Measurements from ENCODE around the gene CABS1. TPM values are rescaled to one million over a fixed set of nuclear protein-coding genes. Genes with fewer than 3 reads are reported as not detected.
A peak's percentile ranks its signal among the peaks of the same experiment; 100 is the strongest.

The CABS1 gene
- total and polyA plus RNA-seq, 10 of the 15 experiments (the other 5 are each of a cell fraction or from before 2014, with no cell fraction given): not detected

DNA sequence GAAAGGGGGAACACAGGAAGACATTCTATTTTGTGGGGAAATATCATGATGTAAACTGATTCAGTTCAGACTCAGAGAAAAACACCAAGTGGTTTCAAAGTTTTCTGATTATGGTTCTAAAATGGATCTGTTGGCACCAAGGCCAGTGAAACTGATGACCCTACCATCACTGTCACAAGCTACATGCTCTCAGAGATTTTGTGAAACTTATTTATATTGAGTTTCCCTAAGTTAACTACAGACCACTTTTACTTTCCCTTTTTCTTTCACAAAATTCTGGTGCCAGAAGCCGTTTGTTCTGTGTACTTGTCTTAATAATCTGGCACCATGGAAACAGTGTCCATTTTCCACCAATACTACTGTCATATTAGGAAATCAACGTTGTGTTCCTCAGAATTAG lies 43.4 kb upstream of the CABS1 start:
- BruUV-seq (replicated peaks): no TSS peak
- ChIA-PET SMC1A (ENCODE audit: uncharacterized antibody, unreplicated experiment) (no interaction called here), RAD21 (ENCODE audit: unreplicated experiment) (no interaction called here), POLR2A (no interaction called here), CTCF (no interaction called here)
- no peak overlapping the region for H3K27ac ChIP-seq (ENCODE audit: control insufficient read depth, insufficient read depth)
- FAIRE-seq: no peak
- 4% methylated on average over 2 of the region's 2 CpGs for WGBS (ENCODE audit: insufficient coverage, insufficient replicate concordance, low lambda C conversion rate, missing lambda C conversion rate)
- no peaks in the 10 kb centered on the region for H3K9me3 ChIP-seq (replicated peaks; ENCODE audit: control insufficient read depth, insufficient read depth, low read length)
- H3K4me3 ChIP-seq: no peak overlapping the region
- no peaks in the 10 kb centered on the region for H3K27me3 ChIP-seq (replicated peaks in 1 of 2; ENCODE audit: control insufficient read depth in 2 of 2, insufficient read depth in 2 of 2, low read length in 1 of 2)
- DNase-seq (ENCODE audit: low read depth, low spot score): no peak
- TF ChIP-seq RAD51 (IDR thresholded peaks at IDR 0.05): no peak
- TF ChIP-seq RAD21 (IDR thresholded peaks at IDR 0.05; ENCODE audit: insufficient read depth, low read depth, low read length): no peak
- TF ChIP-seq, protein P1, sequence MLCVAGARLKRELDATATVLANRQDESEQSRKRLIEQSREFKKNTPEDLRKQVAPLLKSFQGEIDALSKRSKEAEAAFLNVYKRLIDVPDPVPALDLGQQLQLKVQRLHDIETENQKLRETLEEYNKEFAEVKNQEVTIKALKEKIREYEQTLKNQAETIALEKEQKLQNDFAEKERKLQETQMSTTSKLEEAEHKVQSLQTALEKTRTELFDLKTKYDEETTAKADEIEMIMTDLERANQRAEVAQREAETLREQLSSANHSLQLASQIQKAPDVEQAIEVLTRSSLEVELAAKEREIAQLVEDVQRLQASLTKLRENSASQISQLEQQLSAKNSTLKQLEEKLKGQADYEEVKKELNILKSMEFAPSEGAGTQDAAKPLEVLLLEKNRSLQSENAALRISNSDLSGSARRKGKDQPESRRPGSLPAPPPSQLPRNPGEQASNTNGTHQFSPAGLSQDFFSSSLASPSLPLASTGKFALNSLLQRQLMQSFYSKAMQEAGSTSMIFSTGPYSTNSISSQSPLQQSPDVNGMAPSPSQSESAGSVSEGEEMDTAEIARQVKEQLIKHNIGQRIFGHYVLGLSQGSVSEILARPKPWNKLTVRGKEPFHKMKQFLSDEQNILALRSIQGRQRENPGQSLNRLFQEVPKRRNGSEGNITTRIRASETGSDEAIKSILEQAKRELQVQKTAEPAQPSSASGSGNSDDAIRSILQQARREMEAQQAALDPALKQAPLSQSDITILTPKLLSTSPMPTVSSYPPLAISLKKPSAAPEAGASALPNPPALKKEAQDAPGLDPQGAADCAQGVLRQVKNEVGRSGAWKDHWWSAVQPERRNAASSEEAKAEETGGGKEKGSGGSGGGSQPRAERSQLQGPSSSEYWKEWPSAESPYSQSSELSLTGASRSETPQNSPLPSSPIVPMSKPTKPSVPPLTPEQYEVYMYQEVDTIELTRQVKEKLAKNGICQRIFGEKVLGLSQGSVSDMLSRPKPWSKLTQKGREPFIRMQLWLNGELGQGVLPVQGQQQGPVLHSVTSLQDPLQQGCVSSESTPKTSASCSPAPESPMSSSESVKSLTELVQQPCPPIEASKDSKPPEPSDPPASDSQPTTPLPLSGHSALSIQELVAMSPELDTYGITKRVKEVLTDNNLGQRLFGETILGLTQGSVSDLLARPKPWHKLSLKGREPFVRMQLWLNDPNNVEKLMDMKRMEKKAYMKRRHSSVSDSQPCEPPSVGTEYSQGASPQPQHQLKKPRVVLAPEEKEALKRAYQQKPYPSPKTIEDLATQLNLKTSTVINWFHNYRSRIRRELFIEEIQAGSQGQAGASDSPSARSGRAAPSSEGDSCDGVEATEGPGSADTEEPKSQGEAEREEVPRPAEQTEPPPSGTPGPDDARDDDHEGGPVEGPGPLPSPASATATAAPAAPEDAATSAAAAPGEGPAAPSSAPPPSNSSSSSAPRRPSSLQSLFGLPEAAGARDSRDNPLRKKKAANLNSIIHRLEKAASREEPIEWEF (IDR thresholded peaks at IDR 0.05; ENCODE audit: insufficient replicate concordance, low read depth, low read length): no peak
- TF ChIP-seq GATAD2B (conservative IDR thresholded peaks at IDR 0.05; ENCODE audit: low read depth): no peak
- TF ChIP-seq IRF4 (IDR thresholded peaks at IDR 0.05; ENCODE audit: low read depth, low read length): no peak
- TF ChIP-seq ZNF274 (IDR thresholded peaks at IDR 0.05; ENCODE audit: insufficient read depth, insufficient read length): no peak
- no peak for TF ChIP-seq STAT1 (conservative IDR thresholded peaks at IDR 0.05)
- TF ChIP-seq FOXK2 (IDR thresholded peaks at IDR 0.05): no peak
- TF ChIP-seq, protein P2, sequence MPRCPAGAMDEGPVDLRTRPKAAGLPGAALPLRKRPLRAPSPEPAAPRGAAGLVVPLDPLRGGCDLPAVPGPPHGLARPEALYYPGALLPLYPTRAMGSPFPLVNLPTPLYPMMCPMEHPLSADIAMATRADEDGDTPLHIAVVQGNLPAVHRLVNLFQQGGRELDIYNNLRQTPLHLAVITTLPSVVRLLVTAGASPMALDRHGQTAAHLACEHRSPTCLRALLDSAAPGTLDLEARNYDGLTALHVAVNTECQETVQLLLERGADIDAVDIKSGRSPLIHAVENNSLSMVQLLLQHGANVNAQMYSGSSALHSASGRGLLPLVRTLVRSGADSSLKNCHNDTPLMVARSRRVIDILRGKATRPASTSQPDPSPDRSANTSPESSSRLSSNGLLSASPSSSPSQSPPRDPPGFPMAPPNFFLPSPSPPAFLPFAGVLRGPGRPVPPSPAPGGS (IDR thresholded peaks at IDR 0.05; ENCODE audit: borderline replicate concordance, insufficient read depth, low read depth, low read length, poor library complexity, severe bottlenecking): no peak
- TF ChIP-seq ZNF622 (IDR thresholded peaks at IDR 0.05): no peak
- TF ChIP-seq CHD2 (IDR thresholded peaks at IDR 0.05; ENCODE audit: borderline replicate concordance, low read depth, low read length): no peak
- TF ChIP-seq SREBF1 (IDR thresholded peaks at IDR 0.05; ENCODE audit: low read length): no peak
- no peak for TF ChIP-seq SRF (IDR thresholded peaks at IDR 0.05; ENCODE audit: low read depth in 2 of 2, low read length in 2 of 2)
- TF ChIP-seq SUPT20H (IDR thresholded peaks at IDR 0.05; ENCODE audit: borderline replicate concordance, control insufficient read depth, low read depth, low read length): no peak
- TF ChIP-seq KDM1A (IDR thresholded peaks at IDR 0.05; ENCODE audit: borderline replicate concordance): no peak
- no peak for TF ChIP-seq FOXM1 (IDR thresholded peaks at IDR 0.05; ENCODE audit: low read depth, low read length)
- peak; percentile 53; the same call in 2 of the 3 replicates for ATAC-seq
- H3K4me2 ChIP-seq (ENCODE audit: control insufficient read depth, insufficient read depth): no peak overlapping the region
- in situ Hi-C loops (cut with MboI) (no loop called here), intact Hi-C loops (cut with micrococcal nuclease; ENCODE audit: unreplicated experiment) (no loop called here)
- H2AFZ ChIP-seq (ENCODE audit: control insufficient read depth, low read depth, low read length): no peak overlapping the region
- H3K4me1 ChIP-seq (ENCODE audit: control insufficient read depth, insufficient read depth, low read length): no peaks in the 10 kb centered on the region
- no peaks in the 10 kb centered on the region for H3K36me3 ChIP-seq (ENCODE audit: control insufficient read depth in 2 of 2, insufficient read depth in 2 of 2, low read length in 1 of 2)
- H4K20me1 ChIP-seq (ENCODE audit: control insufficient read depth, insufficient read depth): no peaks in the 10 kb centered on the region
- no peak overlapping the region for H3K9ac ChIP-seq (ENCODE audit: control insufficient read depth, insufficient read depth, low read length)
- no peaks in the 10 kb centered on the region for H3K79me2 ChIP-seq (ENCODE audit: control insufficient read depth, insufficient read depth, low read length)
